IPS-20b (cell line): ENCODE data around the gene POLR1C.
"Not testable (repeated sequence)": the region's sequence is repeated elsewhere in the genome, so short reads cannot be mapped to it uniquely, and the experiment has no call there.

Source experiments
- H3K27ac ChIP-seq: one replicate; pipeline ENCODE4 v1.5.1; 2013; ENCODE audit warnings: low read length
- H3K27me3 ChIP-seq: 2 replicates; pipeline ENCODE4 v1.6.1; 2013; ENCODE audit warnings: mild to moderate bottlenecking, low read length, inconsistent platforms; ENCODE audit not compliant: insufficient read depth
- H3K36me3 ChIP-seq: 2 replicates; pipeline ENCODE4 v1.6.1; 2013; ENCODE audit warnings: low read depth, mild to moderate bottlenecking, inconsistent platforms, low read length, moderate library complexity; ENCODE audit not compliant: insufficient read depth
- H3K4me1 ChIP-seq: 2 replicates; pipeline ENCODE4 v1.6.1; 2013; ENCODE audit warnings: mild to moderate bottlenecking, control low read depth, inconsistent platforms, low read length, moderate library complexity; ENCODE audit not compliant: insufficient read depth
- H3K4me3 ChIP-seq: 2 replicates; pipeline ENCODE4 v1.5.1; 2013; ENCODE audit warnings: mild to moderate bottlenecking, low read length, inconsistent platforms
- H3K9ac ChIP-seq: 2 replicates; pipeline ENCODE4 v1.6.1; 2013; ENCODE audit warnings: low read depth, mild to moderate bottlenecking, inconsistent platforms, low read length, moderate library complexity
- H3K9me3 ChIP-seq: 2 replicates; pipeline ENCODE4 v1.6.1; 2013; ENCODE audit warnings: mild to moderate bottlenecking, low read depth, low read length, inconsistent platforms; ENCODE audit not compliant: insufficient read depth

Gene POLR1C

GRCh38 chr6:43517505-43518357, 842 bp downstream of the POLR1C start:
- peak overlapping the region; percentile 98 for H3K9ac ChIP-seq
- H3K9me3 ChIP-seq = no peaks in the 10 kb centered on the region
- peaks cover 65% of the 10 kb centered on the region for H3K36me3 ChIP-seq
- H3K27me3 ChIP-seq = no peaks in the 10 kb centered on the region
- H3K27ac ChIP-seq = no peak overlapping the region
- peak overlapping the region; percentile 97 for H3K4me3 ChIP-seq
- H3K4me1 ChIP-seq = peaks cover 10% of the 10 kb centered on the region

DNA sequence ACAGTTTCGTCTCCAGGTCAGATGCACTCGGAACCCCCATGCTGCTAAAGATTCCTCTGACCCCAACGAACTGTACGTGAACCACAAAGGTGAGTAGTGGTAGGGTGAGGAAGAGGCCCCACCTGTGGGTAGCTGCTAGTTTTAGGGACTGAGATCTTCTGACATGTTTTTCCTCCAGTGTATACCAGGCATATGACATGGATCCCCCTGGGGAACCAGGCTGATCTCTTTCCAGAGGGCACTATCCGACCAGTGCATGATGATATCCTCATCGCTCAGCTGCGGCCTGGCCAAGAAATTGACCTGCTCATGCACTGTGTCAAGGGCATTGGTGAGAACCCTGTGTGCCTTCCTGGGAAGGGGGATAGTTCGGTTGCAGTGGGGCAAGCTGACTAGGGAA, 3.2 kb downstream of the POLR1C start:
- Histone ChIP-seq H3K9ac (no peak overlapping the region), H3K36me3 (peaks cover 69% of the 10 kb centered on the region), H3K27ac (no peak overlapping the region), H3K27me3 (no peaks in the 10 kb centered on the region), H3K4me1 (peaks cover 10% of the 10 kb centered on the region), H3K9me3 (no peaks in the 10 kb centered on the region), H3K4me3 (no peak overlapping the region)

- no peaks in the 10 kb centered on the region for H3K27me3 ChIP-seq
- no peak overlapping the region for H3K4me3 ChIP-seq
- H3K36me3 ChIP-seq = peaks cover 79% of the 10 kb centered on the region
- H3K9ac ChIP-seq = no peak overlapping the region
- H3K4me1 ChIP-seq = peaks cover 6% of the 10 kb centered on the region
- no peaks in the 10 kb centered on the region for H3K9me3 ChIP-seq
- H3K27ac ChIP-seq = no peak overlapping the region
These were observed 4.9 kb downstream of the POLR1C start for GRCh38 chr6:43521836-43522235.

- H3K4me3 ChIP-seq = no peak overlapping the region
- H3K27me3 ChIP-seq = no peaks in the 10 kb centered on the region
- H3K9me3 ChIP-seq = no peaks in the 10 kb centered on the region
- H3K4me1 ChIP-seq = peaks cover 6% of the 10 kb centered on the region
- peaks cover 88% of the 10 kb centered on the region for H3K36me3 ChIP-seq
- H3K9ac ChIP-seq = no peak overlapping the region
- H3K27ac ChIP-seq = no peak overlapping the region
These were observed 5.8 kb downstream of the POLR1C start for GRCh38 chr6:43522547-43523261.

DNA sequence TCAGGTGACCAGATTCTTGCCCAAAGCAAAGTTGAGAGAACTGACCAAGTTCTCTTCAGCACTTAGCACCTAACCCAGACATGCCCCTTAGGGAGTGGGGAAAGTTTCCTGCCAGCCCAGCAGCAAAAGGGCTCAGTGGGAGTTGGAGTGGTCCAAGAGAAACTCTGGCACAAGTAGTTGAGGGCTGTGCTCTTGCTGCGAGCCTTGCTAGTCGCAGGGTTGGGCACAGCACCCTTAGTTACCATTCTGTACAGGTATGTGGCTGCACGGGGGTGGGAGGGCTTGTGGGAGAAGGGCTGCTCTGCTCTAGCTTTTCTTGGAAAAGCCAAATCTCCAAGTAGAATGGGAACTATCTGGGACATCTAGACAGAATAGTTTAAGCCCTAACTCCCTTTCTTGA, 6.4 kb downstream of the POLR1C start:
- Histone ChIP-seq H3K36me3 (peaks cover 93% of the 10 kb centered on the region), H3K27ac (no peak overlapping the region), H3K4me3 (no peak overlapping the region), H3K9ac (no peak overlapping the region), H3K4me1 (peaks cover under 1% of the 10 kb centered on the region), H3K9me3 (no peaks in the 10 kb centered on the region), H3K27me3 (no peaks in the 10 kb centered on the region)

GRCh38 chr6:43524483-43524961, 7.6 kb downstream of the POLR1C start:
- H3K27ac ChIP-seq = no peak overlapping the region
- peaks cover 97% of the 10 kb centered on the region for H3K36me3 ChIP-seq
- H3K4me3 ChIP-seq = no peak overlapping the region

GRCh38 chr6:43532201-43532600, 15.3 kb downstream of the POLR1C start:
- Histone ChIP-seq H3K27me3 (no peaks in the 10 kb centered on the region), H3K9me3 (no peaks in the 10 kb centered on the region), H3K9ac (no peak overlapping the region), H3K36me3 (peaks cover 89% of the 10 kb centered on the region), H3K27ac (no peak overlapping the region), H3K4me3 (no peak overlapping the region), H3K4me1 (no peaks in the 10 kb centered on the region)

More at GRCh38 chr6:43524483-43524961, 7.6 kb downstream of the POLR1C start:
- Histone ChIP-seq H3K4me1 (no peaks in the 10 kb centered on the region), H3K27me3 (no peaks in the 10 kb centered on the region), H3K9ac (no peak overlapping the region), H3K9me3 (no peaks in the 10 kb centered on the region)

DNA sequence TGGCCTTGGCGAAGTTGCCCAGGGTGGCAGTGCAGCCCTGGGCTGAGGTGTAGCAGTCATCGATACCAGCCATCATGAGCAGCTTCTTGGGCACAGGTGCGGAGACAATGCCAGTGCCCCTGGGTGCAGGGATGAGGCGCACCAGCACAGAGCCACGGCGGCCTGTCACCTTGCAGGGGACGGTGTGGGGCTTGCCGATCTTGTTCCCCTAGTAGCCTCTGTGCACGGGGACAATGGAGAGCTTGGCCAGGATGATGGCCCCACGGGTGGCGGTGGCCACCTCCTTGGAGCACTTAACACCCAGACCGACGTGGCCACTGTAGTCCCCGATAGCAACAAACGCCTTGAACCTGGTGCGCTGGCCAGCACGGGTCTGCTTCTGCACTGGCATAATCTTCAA, 22.1 kb downstream of the POLR1C start:
- peaks cover 79% of the 10 kb centered on the region for H3K36me3 ChIP-seq
- not testable (repeated sequence) for H3K4me3 ChIP-seq, H3K27ac ChIP-seq, H3K4me1 ChIP-seq, H3K9ac ChIP-seq, H3K27me3 ChIP-seq, H3K9me3 ChIP-seq

GRCh38 chr6:43539409-43539808, 22.5 kb downstream of the POLR1C start:
- not testable (repeated sequence) for H3K27me3 ChIP-seq, H3K9ac ChIP-seq, H3K4me1 ChIP-seq, H3K4me3 ChIP-seq, H3K9me3 ChIP-seq, H3K27ac ChIP-seq
- peaks cover 79% of the 10 kb centered on the region for H3K36me3 ChIP-seq

DNA sequence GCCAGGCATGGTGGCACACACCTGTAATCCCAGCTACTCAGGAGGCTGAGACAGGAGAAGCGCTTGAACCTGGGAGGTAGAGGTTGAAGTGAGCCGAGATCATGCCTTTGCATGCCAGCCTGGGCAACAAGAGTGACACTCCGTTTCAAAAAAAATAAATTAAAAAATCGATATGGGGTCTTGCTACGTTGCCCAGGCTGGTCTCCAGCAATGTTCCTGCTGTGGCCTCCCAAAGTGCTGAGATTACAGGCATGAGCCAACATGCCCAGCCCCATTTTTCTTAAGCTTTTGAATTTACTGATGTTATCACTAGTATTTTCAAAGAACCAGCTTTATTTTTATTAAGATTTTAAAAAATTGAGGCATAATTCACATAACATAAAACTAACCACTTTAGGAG, 23.6 kb downstream of the POLR1C start:
- Histone ChIP-seq H3K4me1 (no peaks in the 10 kb centered on the region), H3K36me3 (peaks cover 81% of the 10 kb centered on the region), H3K27ac (no peak overlapping the region), H3K9ac (no peak overlapping the region), H3K4me3 (no peak overlapping the region), H3K9me3 (no peaks in the 10 kb centered on the region), H3K27me3 (no peaks in the 10 kb centered on the region)

DNA sequence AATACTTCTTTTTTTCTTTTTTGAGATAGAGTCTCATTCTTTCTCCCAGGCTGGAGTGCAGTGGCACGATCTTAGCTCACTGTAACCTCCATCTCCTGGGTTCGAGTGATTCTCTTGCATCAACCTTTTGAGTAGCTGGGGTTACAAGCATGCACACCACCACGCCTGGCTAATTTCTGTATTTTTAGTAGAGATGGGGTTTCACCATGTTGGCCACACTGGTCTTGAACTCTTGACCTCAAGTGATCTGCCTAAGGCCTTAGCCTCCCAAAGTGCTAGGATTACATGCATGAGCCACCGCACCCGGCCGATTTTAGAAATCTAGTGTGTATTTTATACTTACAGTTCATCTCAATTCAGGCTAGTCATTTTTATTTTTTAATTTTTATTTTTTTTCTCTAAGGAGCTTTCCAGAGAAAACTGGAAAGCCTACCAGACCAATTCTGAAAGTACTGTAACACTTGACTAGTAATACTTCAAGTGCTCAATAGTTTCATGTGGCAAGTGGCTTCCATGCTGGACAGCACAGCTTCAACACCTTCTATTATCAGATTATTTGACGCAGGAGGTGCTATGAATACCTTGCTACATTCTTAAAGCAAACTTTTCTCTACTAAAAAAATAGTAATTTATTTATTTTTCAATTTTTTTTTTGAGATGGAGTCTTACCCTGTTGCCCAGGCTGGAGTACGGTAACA, 25.0 kb downstream of the POLR1C start:
- Histone ChIP-seq H3K9ac (no peak overlapping the region), H3K36me3 (peaks cover 86% of the 10 kb centered on the region), H3K9me3 (no peaks in the 10 kb centered on the region), H3K4me1 (no peaks in the 10 kb centered on the region), H3K27ac (no peak overlapping the region), H3K27me3 (no peaks in the 10 kb centered on the region), H3K4me3 (no peak overlapping the region)
